Measurements from ENCODE around the gene ZNF827.
A peak's percentile ranks its signal among the peaks of the same experiment; 100 is the strongest.

Gene ZNF827

GRCh38 chr4:145734576-145735346, 203.9 kb downstream of the ZNF827 start:
- no peaks in the 10 kb centered on the region for H3K36me3 ChIP-seq (ENCODE audit: low read length)
- no peaks in the 10 kb centered on the region for H3F3A ChIP-seq (ENCODE audit: insufficient read depth)
- no peaks in the 10 kb centered on the region for H3K9me2 ChIP-seq (replicated peaks; ENCODE audit: insufficient read depth, low read length)
- no peak overlapping the region for H2AFZ ChIP-seq (ENCODE audit: low read depth, low read length, severe bottlenecking)
- no peaks in the 10 kb centered on the region for H3K79me2 ChIP-seq (ENCODE audit: insufficient read depth, low read length)
- H3K4me2 ChIP-seq (ENCODE audit: low read depth, low read length, poor library complexity, severe bottlenecking), result no peak overlapping the region
- no peaks in the 10 kb centered on the region for H3K9me3 ChIP-seq (ENCODE audit: insufficient read depth, low read length)
- no peak overlapping the region for H3K27ac ChIP-seq (ENCODE audit: low read depth, low read length)
- TF ChIP-seq CTCF (IDR thresholded peaks at IDR 0.05; ENCODE audit: insufficient read depth, low read length, poor library complexity, severe bottlenecking), result no peak
- TF ChIP-seq EZH2phosphoT487 (conservative IDR thresholded peaks at IDR 0.05; ENCODE audit: low read length), result no peak
- H4K20me1 ChIP-seq (ENCODE audit: low read depth, low read length), result no peaks in the 10 kb centered on the region
- H3K9ac ChIP-seq (ENCODE audit: low read length), result no peak overlapping the region
- H3K4me3 ChIP-seq (ENCODE audit: insufficient read depth, low read length, poor library complexity, severe bottlenecking), result no peak overlapping the region
- H3K27me3 ChIP-seq (ENCODE audit: low read length), result 0 out of 2 replicates have a peak, but pooled peaks cover 3% of the 10 kb centered on the region

- H3K79me2 ChIP-seq (ENCODE audit: insufficient read depth, low read length), result no peaks in the 10 kb centered on the region
- no peak overlapping the region for H3K4me2 ChIP-seq (ENCODE audit: low read depth, low read length, poor library complexity, severe bottlenecking)
- H3F3A ChIP-seq (ENCODE audit: insufficient read depth), result no peaks in the 10 kb centered on the region
- H3K9ac ChIP-seq (ENCODE audit: low read length), result no peak overlapping the region
- H3K9me3 ChIP-seq (ENCODE audit: insufficient read depth, low read length), result no peaks in the 10 kb centered on the region
- H2AFZ ChIP-seq (ENCODE audit: low read depth, low read length, severe bottlenecking), result no peak overlapping the region
- H3K27ac ChIP-seq (ENCODE audit: low read depth, low read length), result no peak overlapping the region
- no peak overlapping the region for H3K4me3 ChIP-seq (ENCODE audit: insufficient read depth, low read length, poor library complexity, severe bottlenecking)
- H3K27me3 ChIP-seq (ENCODE audit: low read length), result 0 out of 2 replicates have a peak, but pooled peaks cover 3% of the 10 kb centered on the region
- H4K20me1 ChIP-seq (ENCODE audit: low read depth, low read length), result no peaks in the 10 kb centered on the region
- TF ChIP-seq CTCF (IDR thresholded peaks at IDR 0.05; ENCODE audit: insufficient read depth, low read length, poor library complexity, severe bottlenecking) (no peak), EZH2phosphoT487 (conservative IDR thresholded peaks at IDR 0.05; ENCODE audit: low read length) (no peak)
- H3K36me3 ChIP-seq (ENCODE audit: low read length), result no peaks in the 10 kb centered on the region
- no peaks in the 10 kb centered on the region for H3K9me2 ChIP-seq (replicated peaks; ENCODE audit: insufficient read depth, low read length)
Measured at GRCh38 chr4:145734031-145734430, 204.6 kb downstream of the ZNF827 start.

- TF ChIP-seq EZH2phosphoT487 (conservative IDR thresholded peaks at IDR 0.05; ENCODE audit: low read length) (no peak), CTCF (IDR thresholded peaks at IDR 0.05; ENCODE audit: insufficient read depth, low read length, poor library complexity, severe bottlenecking) (no peak)
- H3K9ac ChIP-seq (ENCODE audit: low read length), result peak overlapping the region; percentile 67
- peak overlapping the region; percentile 61 for H3K4me3 ChIP-seq (ENCODE audit: insufficient read depth, low read length, poor library complexity, severe bottlenecking)
- H3K27ac ChIP-seq (ENCODE audit: low read depth, low read length), result no peak overlapping the region
- H3K36me3 ChIP-seq (ENCODE audit: low read length), result no peaks in the 10 kb centered on the region
- no peaks in the 10 kb centered on the region for H3K9me2 ChIP-seq (replicated peaks; ENCODE audit: insufficient read depth, low read length)
- H4K20me1 ChIP-seq (ENCODE audit: low read depth, low read length), result no peaks in the 10 kb centered on the region
- 0 out of 2 replicates have a peak, but pooled peaks cover 3% of the 10 kb centered on the region for H3K27me3 ChIP-seq (ENCODE audit: low read length)
- H3K4me2 ChIP-seq (ENCODE audit: low read depth, low read length, poor library complexity, severe bottlenecking), result peak overlapping the region; percentile 82
- peak overlapping the region; percentile 82 for H2AFZ ChIP-seq (ENCODE audit: low read depth, low read length, severe bottlenecking)
- H3K79me2 ChIP-seq (ENCODE audit: insufficient read depth, low read length), result no peaks in the 10 kb centered on the region
- H3K9me3 ChIP-seq (ENCODE audit: insufficient read depth, low read length), result no peaks in the 10 kb centered on the region
- H3F3A ChIP-seq (ENCODE audit: insufficient read depth), result no peaks in the 10 kb centered on the region
Measured at GRCh38 chr4:145732895-145733880, 205.4 kb downstream of the ZNF827 start.
